A549 treated with AZD2906 at 1 μM for 4 hours (cell line): ENCODE data around the gene VPS4B. TPM values are rescaled to one million over a fixed set of nuclear protein-coding genes. Genes with fewer than 3 reads are reported as not detected.

Experiments used
- total RNA-seq: library from RNA; stranded (reverse); fragments of 200-300 nt; extraction: Qiagen RNA extraction; gene quantifications from 5 replicates; pipeline ENCODE4 v1.2.3, GENCODE V29; 2022

The VPS4B gene
- total RNA-seq, result 18.5 to 24.8 TPM (median 20.3 TPM) in 5 replicates

GRCh38 chr18:63422087-63422863 is at the start of gene VPS4B:
TSS of gene VPS4B (minus strand) at chr18:63422476. CDS start at chr18:63422259, 217 bp downstream.

GRCh38 chr18:63367053-63367953 is 55.0 kb downstream of the VPS4B start, which contains the start of gene KDSR:
TSS of gene KDSR (minus strand) at chr18:63367206. CDS start at chr18:63367118, 88 bp downstream.

Other genes with a start within 250 kb of the VPS4B start
- gene BCL2, start 102.7 kb downstream of the VPS4B start, total RNA-seq, result 0.48 to 0.66 TPM (median 0.58 TPM) in 5 replicates
- gene KDSR, start 55.3 kb downstream of the VPS4B start, total RNA-seq, result 35.1 to 40.0 TPM (median 39.1 TPM) in 5 replicates
- gene SERPINB5, start 54.5 kb upstream of the VPS4B start, total RNA-seq, result 0.09 to 0.34 TPM (median 0.10 TPM) in 5 replicates
- gene SERPINB12, start 119.9 kb upstream of the VPS4B start, total RNA-seq, result not detected in 5 replicates
- gene SERPINB13, start 164.9 kb upstream of the VPS4B start, total RNA-seq, result not detected in 5 replicates
- 0.06 to 0.17 TPM (median 0.10 TPM) in 5 replicates for gene SERPINB4, start 221.8 kb upstream of the VPS4B start, total RNA-seq
- 0.06 to 0.14 TPM (median 0.09 TPM) in 5 replicates for gene SERPINB3, start 239.4 kb upstream of the VPS4B start, total RNA-seq